Type B pancreatic cell (in vitro differentiated cells): Measurements from ENCODE around the gene ETV7. TPM values are rescaled to one million over a fixed set of nuclear protein-coding genes. Genes with fewer than 3 reads are reported as not detected.
A peak's percentile ranks its signal among the peaks of the same experiment; 100 is the strongest.

Source experiments
- DNase-seq: peaks from one replicate; pipeline ENCODE4 v3.0.0; 2021; ENCODE audit warnings: mixed read lengths; ENCODE audit not compliant: unreplicated experiment; ENCODE audit errors: extremely low spot score
- H3K27ac Mint-ChIP-seq: 2 replicates; pipeline ENCODE4 v1.8.0; 2021; ENCODE audit warnings: mild to moderate bottlenecking, mixed read lengths
- H3K27me3 Mint-ChIP-seq: 2 replicates; pipeline ENCODE4 v1.8.0; 2021; ENCODE audit warnings: mixed read lengths
- H3K36me3 Mint-ChIP-seq: 2 replicates; pipeline ENCODE4 v1.8.0; 2021; ENCODE audit warnings: mixed read lengths
- H3K4me1 Mint-ChIP-seq: one replicate; pipeline ENCODE4 v1.8.0; 2021; ENCODE audit warnings: mixed read lengths; ENCODE audit not compliant: unreplicated experiment
- H3K4me3 Mint-ChIP-seq: 2 replicates; pipeline ENCODE4 v1.8.0; 2021; ENCODE audit warnings: mild to moderate bottlenecking, mixed read lengths
- H3K9me3 Mint-ChIP-seq: 2 replicates; pipeline ENCODE4 v1.8.0; 2021; ENCODE audit warnings: mixed read lengths
- long read RNA-seq: library from polyadenylated mRNA; unstranded; transcript quantifications from one replicate; pipeline ENCODE4 v2.0.0, GENCODE V29; 2020
- total RNA-seq: library from RNA; stranded (reverse); gene quantifications from 2 replicates; pipeline ENCODE4 v1.2.1, GENCODE V29; 2021; ENCODE audit warnings: low replicate concordance
- TF ChIP-seq, protein P1 (sequence below): fragments of 200-600 bp; sonication (generic); conservative IDR thresholded peaks from 2 replicates; pipeline ENCODE4 v1.5.0; 2021; ENCODE audit warnings: antibody characterized with exemption, mild to moderate bottlenecking

ETV7 gene
- 1.7 and 3.3 TPM in 2 replicates for total RNA-seq
- long read RNA-seq, partial matches to known transcripts, result 0 of 11 reads
- long read RNA-seq, other reads (novel, unspliced or antisense), result 5 of 11 reads

DNA sequence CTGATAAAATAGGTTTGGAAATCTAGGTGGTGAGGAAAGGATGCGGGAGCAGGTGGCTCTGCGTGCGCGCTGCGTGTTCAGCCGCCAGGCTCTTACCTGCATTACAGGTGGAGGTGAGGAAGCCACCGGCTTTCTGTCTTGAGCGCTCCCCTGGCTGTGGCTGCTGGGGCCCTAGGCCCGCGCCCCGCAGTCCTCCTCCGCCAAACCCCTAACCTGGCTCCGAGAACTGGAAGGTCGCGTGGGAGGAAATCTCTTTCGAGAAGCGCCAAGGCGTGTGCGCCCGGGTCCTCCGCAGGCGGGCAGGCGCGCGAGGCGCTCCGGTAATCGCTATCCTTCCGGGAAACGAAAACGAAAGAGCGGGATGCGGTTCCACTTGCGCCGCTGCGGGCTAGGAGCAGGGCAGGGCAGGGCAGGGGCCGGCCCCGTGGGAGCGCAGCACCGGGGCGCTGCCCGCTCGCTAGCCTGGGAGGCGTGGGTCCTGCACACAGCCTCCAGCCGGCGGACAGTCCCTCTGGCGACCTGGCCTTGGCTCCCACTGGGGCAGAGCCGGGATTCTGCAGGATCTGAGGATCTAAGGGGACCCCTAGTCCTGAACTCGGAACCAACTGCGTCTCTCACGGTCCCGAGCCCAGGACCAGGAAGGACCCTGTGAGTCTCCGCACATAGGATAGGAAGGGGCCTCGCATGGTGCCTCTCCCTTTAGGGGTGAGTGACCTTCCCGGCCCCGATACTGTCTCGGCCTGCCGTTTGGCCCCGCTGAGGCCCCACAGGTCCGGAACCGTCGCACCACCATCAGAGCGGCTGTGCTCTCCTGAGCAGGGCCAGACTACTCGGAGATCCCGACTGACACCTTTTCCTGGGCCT, at the start of gene ETV7:
TSS of gene ETV7 (minus strand) at position 230 of the 864 bp plus-strand sequence. CDS start at position 102, 128 bp downstream.
- Mint-ChIP-seq H3K27ac (peak within 1 kb of the TSS; percentile 85), H3K36me3 (peaks cover 4% of the 10 kb centered on the region), H3K4me3 (peak within 1 kb of the TSS; percentile 91), H3K4me1 (peaks cover 18% of the 10 kb centered on the region), H3K9me3 (peaks cover 4% of the 10 kb centered on the region), H3K27me3 (peaks cover 73% of the 10 kb centered on the region)
- no peak for DNase-seq
- TF ChIP-seq, protein P1, sequence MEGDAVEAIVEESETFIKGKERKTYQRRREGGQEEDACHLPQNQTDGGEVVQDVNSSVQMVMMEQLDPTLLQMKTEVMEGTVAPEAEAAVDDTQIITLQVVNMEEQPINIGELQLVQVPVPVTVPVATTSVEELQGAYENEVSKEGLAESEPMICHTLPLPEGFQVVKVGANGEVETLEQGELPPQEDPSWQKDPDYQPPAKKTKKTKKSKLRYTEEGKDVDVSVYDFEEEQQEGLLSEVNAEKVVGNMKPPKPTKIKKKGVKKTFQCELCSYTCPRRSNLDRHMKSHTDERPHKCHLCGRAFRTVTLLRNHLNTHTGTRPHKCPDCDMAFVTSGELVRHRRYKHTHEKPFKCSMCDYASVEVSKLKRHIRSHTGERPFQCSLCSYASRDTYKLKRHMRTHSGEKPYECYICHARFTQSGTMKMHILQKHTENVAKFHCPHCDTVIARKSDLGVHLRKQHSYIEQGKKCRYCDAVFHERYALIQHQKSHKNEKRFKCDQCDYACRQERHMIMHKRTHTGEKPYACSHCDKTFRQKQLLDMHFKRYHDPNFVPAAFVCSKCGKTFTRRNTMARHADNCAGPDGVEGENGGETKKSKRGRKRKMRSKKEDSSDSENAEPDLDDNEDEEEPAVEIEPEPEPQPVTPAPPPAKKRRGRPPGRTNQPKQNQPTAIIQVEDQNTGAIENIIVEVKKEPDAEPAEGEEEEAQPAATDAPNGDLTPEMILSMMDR, result no peak

DNA sequence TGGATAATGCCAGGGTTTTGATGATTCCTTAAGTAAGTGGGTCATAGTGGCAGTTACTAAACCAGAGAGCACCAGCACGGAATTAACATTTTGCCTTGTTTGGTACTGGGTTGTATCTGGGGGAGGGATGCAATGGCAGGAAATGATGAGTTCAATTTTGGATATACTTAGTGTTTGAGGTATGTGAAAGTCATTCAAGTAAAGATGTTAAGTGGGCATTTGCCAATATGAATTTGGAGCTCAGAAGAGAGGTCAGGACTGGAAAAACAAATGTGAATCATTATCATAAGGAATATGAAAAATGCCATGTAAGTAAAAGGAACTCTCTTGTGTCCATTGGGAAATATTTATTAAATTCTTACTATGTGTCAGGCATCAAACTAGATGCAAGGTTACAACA, 49.0 kb upstream of the ETV7 start:
- Mint-ChIP-seq H3K9me3 (no peaks in the 10 kb centered on the region), H3K27me3 (no peaks in the 10 kb centered on the region), H3K27ac (no peak overlapping the region), H3K4me3 (no peak overlapping the region), H3K4me1 (peaks cover 7% of the 10 kb centered on the region), H3K36me3 (no peaks in the 10 kb centered on the region)
- TF ChIP-seq, protein P1, result no peak
- DNase-seq, result no peak

DNA sequence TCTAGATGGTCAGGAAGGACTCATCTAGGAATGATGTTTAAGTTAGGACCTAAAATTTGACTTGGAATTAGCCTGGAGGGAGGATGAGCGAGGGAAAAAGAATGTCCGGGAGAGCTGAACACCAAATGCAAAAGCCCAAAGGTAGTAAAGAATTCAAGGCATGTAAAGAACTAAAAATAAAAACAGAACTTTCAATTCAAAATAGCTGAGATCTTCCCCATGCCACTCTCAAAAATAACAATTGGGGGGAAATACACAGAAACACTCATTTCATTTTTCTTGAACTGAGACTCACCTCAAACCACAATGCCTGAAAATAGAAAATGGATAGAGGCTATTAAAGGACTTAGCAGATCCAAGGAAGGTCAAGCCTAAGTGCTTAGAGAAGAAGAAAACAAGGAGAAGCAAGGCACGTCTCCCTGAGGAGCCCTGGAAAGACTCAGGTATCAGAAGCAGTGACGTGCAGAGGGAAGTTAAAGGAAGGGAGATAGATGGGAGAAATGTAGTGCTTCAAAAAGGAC, 44.7 kb upstream of the ETV7 start:
- H3K4me3 Mint-ChIP-seq, result no peak overlapping the region

DNA sequence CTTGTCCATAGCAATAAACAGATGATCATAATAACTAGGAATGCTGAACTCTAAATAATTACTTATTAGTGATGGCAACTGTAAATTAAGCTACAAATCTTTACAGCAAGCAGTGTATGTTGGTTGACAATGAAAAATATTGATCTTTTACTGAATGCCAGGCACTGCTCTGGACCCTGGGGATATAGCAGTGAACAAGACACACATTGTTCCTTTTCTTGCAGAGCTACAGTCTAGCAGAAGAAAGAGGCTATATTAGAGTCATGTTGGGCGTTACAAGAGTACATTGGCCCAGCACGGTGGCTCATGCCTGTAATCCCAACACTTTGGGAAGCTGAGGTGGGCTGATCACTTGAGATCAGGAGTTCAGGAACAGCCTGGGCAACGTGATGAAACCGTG, 43.7 kb upstream of the ETV7 start:
- Mint-ChIP-seq H3K27me3 (no peaks in the 10 kb centered on the region), H3K36me3 (no peaks in the 10 kb centered on the region), H3K4me1 (no peaks in the 10 kb centered on the region), H3K9me3 (no peaks in the 10 kb centered on the region), H3K27ac (no peak overlapping the region), H3K4me3 (no peak overlapping the region)
- TF ChIP-seq, protein P1, result no peak
- no peak for DNase-seq

More for the DNA sequence above, 44.7 kb upstream of the ETV7 start:
- no peaks in the 10 kb centered on the region for H3K27me3 Mint-ChIP-seq
- no peaks in the 10 kb centered on the region for H3K9me3 Mint-ChIP-seq
- H3K36me3 Mint-ChIP-seq, result no peaks in the 10 kb centered on the region
- H3K4me1 Mint-ChIP-seq, result no peaks in the 10 kb centered on the region
- H3K27ac Mint-ChIP-seq, result no peak overlapping the region
- TF ChIP-seq, protein P1, result no peak
- no peak for DNase-seq

DNA sequence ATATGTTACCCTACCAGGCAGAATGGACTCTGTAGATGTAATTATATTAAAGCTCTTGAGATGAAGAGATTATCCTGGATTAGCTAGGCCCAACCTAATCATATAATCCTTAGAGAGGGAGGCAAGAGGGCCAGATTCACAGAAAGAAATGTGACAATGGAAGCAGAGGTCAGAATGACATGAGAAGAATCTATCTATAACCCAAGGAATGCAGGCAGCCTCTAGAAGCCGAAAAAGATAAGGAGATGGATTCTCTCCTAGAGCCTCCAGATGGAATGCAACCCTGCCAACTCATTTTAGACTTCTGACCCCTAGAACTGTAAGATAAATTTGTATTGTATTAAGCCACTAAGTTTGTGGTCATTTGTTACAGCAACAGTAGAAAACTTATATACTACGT, 42.9 kb upstream of the ETV7 start:
- Mint-ChIP-seq H3K27ac (no peak overlapping the region), H3K4me3 (no peak overlapping the region)

More for the DNA sequence above, 42.9 kb upstream of the ETV7 start:
- no peak for DNase-seq
- TF ChIP-seq, protein P1, result no peak
- H3K9me3 Mint-ChIP-seq, result no peaks in the 10 kb centered on the region
- H3K4me1 Mint-ChIP-seq, result no peaks in the 10 kb centered on the region
- H3K36me3 Mint-ChIP-seq, result no peaks in the 10 kb centered on the region
- H3K27me3 Mint-ChIP-seq, result no peaks in the 10 kb centered on the region
